Measurements from ENCODE around the gene GRID2.

The GRID2 gene

GRCh38 chr4:93407493-93408275 is 1103.9 kb downstream of the GRID2 start:
- no peak for DNase-seq (ENCODE audit: low read depth in 2 of 2)

DNA sequence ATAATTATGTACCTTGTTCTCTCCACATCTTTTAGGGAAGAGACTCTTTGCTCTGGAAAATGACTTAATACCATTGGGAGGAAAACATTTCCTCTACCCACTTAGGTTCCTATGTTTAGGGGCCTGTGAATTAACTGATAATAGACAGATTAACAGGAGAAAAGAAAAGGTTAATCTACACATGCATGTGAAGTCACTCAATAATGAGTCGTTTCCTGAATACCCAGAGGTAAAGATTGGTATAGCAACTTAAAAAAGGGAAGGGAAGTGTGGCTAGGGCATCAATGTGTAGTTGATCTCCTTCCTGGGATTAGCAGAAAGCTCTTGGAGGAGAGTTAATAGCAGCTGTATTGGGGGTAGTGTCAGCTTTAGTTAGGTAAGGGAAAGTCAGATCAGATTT is 1105.3 kb downstream of the GRID2 start:
- DNase-seq (ENCODE audit: low read depth in 2 of 2), result no peak

DNA sequence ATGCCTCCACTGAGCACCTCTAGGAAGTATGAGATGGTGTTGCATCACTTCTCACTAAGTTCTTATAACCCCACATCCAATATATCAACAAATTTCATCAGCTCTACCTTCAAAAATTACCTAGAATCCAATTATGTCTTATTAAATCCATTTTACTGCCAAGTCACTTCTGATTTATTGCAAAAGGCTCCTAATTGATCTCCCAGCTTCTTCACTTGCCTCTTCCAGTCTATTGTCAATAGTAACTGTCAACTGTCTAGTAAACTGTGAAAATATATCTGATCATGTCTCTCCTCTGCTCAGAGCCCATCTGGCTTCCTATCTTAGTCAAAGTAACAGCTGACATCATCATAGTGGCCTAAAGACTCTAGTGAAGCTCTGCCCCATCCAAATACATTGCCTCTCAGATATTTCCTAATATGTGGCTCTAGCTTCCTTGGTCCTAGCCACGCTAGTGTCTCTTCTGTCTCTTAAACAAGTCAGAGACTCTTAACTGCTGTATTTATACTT is 1110.3 kb downstream of the GRID2 start:
- DNase-seq (ENCODE audit: low read depth in 2 of 2), result no peak

- DNase-seq (ENCODE audit: low read depth in 2 of 2), result no peak
Observed at GRCh38 chr4:93416344-93417128, 1112.8 kb downstream of the GRID2 start.

- DNase-seq (ENCODE audit: low read depth in 2 of 2), result no peak
Observed at GRCh38 chr4:93431371-93431770, 1127.6 kb downstream of the GRID2 start.

DNA sequence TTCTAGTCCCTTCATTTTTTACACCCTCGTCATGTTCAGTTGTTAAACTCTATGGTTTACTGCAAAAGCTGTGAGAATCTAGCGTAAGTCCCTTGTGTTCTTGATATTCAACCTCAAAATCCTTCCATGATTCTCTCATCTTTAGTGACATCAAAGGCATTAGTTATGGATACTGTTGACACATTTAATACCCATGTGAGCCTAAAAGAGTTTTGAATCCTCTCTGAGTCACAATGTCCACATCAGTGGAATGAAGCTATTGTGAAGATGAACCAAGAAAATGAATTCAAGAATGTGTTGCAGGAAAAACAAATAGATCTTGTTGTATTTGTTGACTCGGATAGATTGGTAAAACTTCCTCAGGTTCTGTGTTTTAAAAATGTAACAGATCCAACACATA is 1130.1 kb downstream of the GRID2 start:
- no peak for DNase-seq (ENCODE audit: low read depth in 2 of 2)

- no peak for DNase-seq (ENCODE audit: low read depth in 2 of 2)
Observed at GRCh38 chr4:93436000-93436626, 1132.3 kb downstream of the GRID2 start.

GRCh38 chr4:93437991-93438390 is 1134.2 kb downstream of the GRID2 start:
- no peak for DNase-seq (ENCODE audit: low read depth in 2 of 2)

- no peak for DNase-seq (ENCODE audit: low read depth in 2 of 2)
Observed at GRCh38 chr4:93444860-93445259, 1141.1 kb downstream of the GRID2 start.

DNA sequence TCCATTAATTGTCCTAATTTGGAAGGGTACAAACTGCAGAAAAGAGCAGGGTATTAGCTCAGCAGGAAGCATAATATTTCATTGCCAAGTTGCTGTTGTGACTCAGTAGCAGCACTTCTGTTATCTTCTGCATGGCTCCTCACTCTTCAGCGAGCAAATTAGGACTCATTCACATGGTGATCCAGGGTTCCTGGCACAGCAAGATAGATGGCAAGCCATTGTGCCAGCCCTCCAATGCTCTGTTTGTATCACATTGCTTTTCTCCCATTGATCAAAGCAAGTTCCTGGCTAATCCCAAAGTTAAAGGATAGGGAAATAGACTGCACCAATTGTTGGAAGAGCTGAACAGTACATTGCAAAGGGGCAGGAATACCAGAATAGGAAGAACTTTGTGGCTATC is 1142.3 kb downstream of the GRID2 start:
- DNase-seq (ENCODE audit: low read depth in 2 of 2), result no peak

DNA sequence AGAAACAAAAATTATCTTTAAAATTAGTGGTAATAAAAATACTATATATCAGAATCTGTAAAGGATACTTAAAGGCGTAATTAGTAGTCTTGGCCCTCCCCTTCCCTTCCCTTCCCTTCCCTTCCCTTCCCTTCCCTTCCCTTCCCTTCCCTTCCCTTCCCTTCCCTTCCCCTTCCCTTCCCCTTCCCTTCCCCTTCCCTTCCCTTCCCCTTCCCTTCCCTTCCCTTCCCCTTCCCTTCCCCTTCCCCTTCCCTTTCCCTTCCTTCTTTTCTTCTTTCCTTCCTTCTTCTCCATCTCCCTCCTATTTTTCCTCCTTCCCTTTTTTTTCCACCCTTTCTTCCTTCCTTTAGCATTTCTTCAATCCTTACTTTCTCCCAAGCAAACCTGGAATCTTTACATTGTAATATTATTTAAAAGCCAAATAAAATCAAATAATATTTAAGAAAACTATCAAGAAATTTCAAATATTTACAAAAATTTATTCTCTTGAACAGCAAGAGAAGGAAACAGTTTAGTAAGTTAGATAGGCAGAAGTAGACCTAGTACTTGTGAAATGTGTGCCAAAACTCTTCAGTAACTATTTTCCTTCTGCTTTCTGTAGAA is 1145.0 kb downstream of the GRID2 start:
- no peak for DNase-seq (ENCODE audit: low read depth in 2 of 2)

GRCh38 chr4:93451954-93452353 is 1148.2 kb downstream of the GRID2 start:
- no peak for DNase-seq (ENCODE audit: low read depth in 2 of 2)

- no peak for DNase-seq (ENCODE audit: low read depth in 2 of 2)
Observed at GRCh38 chr4:93461541-93461940, 1157.8 kb downstream of the GRID2 start.

GRCh38 chr4:93466446-93466845 is 1162.7 kb downstream of the GRID2 start:
- no peak for DNase-seq (ENCODE audit: low read depth in 2 of 2)

DNA sequence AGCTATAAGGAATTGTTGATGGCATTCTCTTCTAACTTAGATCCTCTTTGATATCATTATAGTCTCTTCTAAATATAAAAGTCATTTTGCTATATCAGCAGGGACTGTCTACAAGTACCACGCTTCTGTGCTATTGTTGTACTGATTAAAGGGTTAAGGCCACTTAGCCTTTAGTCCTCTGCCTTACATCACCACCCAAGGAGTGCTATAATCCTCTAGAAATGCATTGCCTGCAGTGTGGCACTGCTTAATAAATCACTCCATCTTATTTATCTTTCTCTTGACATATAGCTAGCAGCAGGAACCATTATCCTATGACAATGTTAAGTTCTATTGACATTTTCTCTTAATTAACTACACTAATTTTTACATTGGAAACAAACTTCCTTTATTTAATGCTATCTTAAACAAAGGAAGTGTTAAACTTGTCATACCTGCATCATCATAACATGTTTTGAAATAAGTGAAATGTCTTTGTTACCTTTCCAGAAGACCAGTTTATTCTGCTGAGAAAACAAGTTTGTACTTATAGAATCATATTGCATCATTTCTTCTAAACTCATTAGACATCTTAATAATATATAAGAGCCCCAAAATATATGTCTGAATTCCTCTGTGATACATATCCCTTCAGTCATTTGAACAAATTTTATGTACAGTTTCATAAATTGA is 1163.9 kb downstream of the GRID2 start:
- no peak for DNase-seq (ENCODE audit: low read depth in 2 of 2)

GRCh38 chr4:93469560-93469959 is 1165.8 kb downstream of the GRID2 start:
- no peak for DNase-seq (ENCODE audit: low read depth in 2 of 2)

- no peak for DNase-seq (ENCODE audit: low read depth in 2 of 2)
Observed at GRCh38 chr4:93475730-93476129, 1172.0 kb downstream of the GRID2 start.

DNA sequence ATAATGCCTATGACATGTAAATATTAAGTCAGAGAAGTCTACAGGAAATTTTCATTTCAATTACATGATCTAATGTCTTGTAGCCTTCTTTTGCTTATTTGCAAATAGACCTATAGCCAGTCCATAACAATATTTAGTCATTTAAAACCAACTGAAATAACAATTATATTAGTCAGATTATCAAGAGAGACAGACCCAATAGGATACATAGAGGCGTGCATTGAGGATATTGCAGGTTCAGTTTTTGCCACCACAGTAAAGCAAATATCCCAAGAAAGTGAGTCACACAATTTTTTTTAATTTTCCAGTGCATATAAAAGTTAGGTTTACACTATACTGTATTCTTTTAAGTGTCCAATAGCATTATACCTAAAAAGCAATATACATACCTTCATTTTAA is 1175.0 kb downstream of the GRID2 start:
- DNase-seq (ENCODE audit: low read depth in 2 of 2), result no peak

- no peak for DNase-seq (ENCODE audit: low read depth in 2 of 2)
Observed at GRCh38 chr4:93480452-93480851, 1176.7 kb downstream of the GRID2 start.

GRCh38 chr4:93495346-93495745 is 1191.6 kb downstream of the GRID2 start:
- DNase-seq (ENCODE audit: low read depth in 2 of 2), result no peak

DNA sequence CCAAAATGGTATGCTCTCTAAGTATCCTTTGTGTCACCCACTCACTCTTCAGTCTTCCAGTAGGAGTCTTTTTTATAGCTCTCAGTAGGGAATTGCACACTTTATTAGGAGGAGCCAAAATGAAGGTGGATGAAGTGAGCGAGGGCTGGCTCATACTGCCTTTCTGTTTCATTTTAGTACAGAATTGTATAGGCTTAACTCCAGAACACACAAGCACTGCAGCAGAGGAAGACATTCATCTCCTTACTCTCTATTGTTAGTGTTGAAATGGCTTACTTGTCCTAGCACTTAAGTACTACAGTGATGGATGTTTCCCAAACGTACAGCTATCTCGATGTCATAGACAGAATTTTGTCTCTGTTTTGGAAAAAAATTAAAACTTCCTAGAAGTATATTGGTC is 1197.5 kb downstream of the GRID2 start:
- DNase-seq (ENCODE audit: low read depth in 2 of 2), result no peak

- no peak for DNase-seq (ENCODE audit: low read depth in 2 of 2)
Observed at GRCh38 chr4:93501946-93502345, 1198.2 kb downstream of the GRID2 start.
